Peyer's patch (tissue), 4 donors: Measurements from ENCODE around the gene SMIM29.
"Not testable (repeated sequence)": the region's sequence is repeated elsewhere in the genome, so short reads cannot be mapped to it uniquely, and the experiment has no call there.

Experiments
- POLR2A ChIP-seq, 2 donors: fragments of 450-650 bp; IDR thresholded peaks; one replicate each; pipeline ENCODE4 v1.5.1; 2017; ENCODE audit warnings: antibody characterized with exemption in 2 of 2, mild to moderate bottlenecking in 2 of 2, moderate library complexity in 2 of 2
- TF ChIP-seq, protein P1 (sequence below), 6 experiments: fragments of 450-650 bp in 4 of 6; fragments of 200-600 bp in 2 of 6; sonication (generic) in 1 of 6; IDR thresholded peaks; one replicate each; pipeline ENCODE4 v1.5.1; 2017 to 2019; ENCODE audit warnings: antibody characterized with exemption in 6 of 6, mild to moderate bottlenecking in 3 of 6, moderate library complexity in 1 of 6

DNA sequence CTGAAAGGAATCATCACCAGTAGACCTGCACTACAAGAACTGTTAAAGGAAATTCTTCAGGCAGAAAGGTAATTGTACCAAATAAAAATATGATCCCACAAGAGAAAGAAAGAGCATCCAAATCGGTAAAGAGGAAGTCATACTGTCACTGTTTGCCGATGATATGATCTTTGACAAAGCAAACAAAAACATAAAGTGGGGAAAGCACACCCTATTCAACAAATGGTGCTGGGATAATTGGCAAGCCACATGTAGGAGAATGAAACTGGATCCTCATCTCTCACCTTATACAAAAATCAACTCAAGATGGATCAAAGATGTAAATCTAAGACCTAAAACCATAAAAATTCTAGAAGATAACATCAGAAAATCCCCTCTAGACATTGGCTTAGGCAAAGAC is 3.6 kb upstream of the SMIM29 start:
- TF ChIP-seq, protein P1, sequence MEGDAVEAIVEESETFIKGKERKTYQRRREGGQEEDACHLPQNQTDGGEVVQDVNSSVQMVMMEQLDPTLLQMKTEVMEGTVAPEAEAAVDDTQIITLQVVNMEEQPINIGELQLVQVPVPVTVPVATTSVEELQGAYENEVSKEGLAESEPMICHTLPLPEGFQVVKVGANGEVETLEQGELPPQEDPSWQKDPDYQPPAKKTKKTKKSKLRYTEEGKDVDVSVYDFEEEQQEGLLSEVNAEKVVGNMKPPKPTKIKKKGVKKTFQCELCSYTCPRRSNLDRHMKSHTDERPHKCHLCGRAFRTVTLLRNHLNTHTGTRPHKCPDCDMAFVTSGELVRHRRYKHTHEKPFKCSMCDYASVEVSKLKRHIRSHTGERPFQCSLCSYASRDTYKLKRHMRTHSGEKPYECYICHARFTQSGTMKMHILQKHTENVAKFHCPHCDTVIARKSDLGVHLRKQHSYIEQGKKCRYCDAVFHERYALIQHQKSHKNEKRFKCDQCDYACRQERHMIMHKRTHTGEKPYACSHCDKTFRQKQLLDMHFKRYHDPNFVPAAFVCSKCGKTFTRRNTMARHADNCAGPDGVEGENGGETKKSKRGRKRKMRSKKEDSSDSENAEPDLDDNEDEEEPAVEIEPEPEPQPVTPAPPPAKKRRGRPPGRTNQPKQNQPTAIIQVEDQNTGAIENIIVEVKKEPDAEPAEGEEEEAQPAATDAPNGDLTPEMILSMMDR (IDR thresholded peaks at IDR 0.05), result not testable (repeated sequence)
- not testable (repeated sequence) for TF ChIP-seq POLR2A (IDR thresholded peaks at IDR 0.05)
